Astrocyte (in vitro differentiated cells and primary cell): ENCODE results near the gene SNX21.

Source experiments
- EZH2 ChIP-seq: IDR thresholded peaks from 2 replicates; pipeline ENCODE4 v1.6.1; 2012; ENCODE audit warnings: mild to moderate bottlenecking, low read length, inconsistent platforms; ENCODE audit not compliant: insufficient read depth
- TF ChIP-seq, protein P1 (sequence below): IDR thresholded peaks from 2 replicates; pipeline ENCODE4 v1.5.1; 2011; ENCODE audit warnings: low read depth, mild to moderate bottlenecking, inconsistent platforms, low read length, moderate library complexity; ENCODE audit not compliant: insufficient read depth

DNA sequence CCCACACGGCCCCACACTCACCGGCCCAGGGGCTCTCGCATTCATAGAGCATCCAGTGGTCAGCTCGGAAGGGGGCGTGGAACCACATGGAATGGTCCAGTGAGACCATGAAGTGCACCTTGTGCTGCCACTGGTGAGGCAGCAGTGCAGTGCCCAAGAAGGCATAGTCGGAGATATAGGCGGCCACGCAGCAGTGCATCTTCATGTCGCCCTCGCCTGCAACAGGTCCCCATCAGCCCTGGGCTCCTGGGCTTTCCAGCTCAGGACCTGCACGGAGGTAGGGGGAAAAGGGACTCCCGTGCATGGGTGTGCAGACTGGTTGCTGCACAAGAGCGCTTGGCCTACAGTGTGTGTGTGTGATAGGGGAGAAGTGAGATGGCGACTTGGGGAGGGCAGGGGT, 9.9 kb downstream of the SNX21 start:
- TF ChIP-seq, protein P1, sequence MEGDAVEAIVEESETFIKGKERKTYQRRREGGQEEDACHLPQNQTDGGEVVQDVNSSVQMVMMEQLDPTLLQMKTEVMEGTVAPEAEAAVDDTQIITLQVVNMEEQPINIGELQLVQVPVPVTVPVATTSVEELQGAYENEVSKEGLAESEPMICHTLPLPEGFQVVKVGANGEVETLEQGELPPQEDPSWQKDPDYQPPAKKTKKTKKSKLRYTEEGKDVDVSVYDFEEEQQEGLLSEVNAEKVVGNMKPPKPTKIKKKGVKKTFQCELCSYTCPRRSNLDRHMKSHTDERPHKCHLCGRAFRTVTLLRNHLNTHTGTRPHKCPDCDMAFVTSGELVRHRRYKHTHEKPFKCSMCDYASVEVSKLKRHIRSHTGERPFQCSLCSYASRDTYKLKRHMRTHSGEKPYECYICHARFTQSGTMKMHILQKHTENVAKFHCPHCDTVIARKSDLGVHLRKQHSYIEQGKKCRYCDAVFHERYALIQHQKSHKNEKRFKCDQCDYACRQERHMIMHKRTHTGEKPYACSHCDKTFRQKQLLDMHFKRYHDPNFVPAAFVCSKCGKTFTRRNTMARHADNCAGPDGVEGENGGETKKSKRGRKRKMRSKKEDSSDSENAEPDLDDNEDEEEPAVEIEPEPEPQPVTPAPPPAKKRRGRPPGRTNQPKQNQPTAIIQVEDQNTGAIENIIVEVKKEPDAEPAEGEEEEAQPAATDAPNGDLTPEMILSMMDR = no peak
- no peak for TF ChIP-seq EZH2
